ENCODE data around the gene BBS2. TPM values are rescaled to one million over a fixed set of nuclear protein-coding genes. Genes with fewer than 3 reads are reported as not detected.

The BBS2 gene
- total and polyA plus RNA-seq, 9 of the 15 experiments (the other 6 are each of a cell fraction or from before 2014, with no cell fraction given) = 4.2 to 22.7 (median 10.2) TPM

DNA sequence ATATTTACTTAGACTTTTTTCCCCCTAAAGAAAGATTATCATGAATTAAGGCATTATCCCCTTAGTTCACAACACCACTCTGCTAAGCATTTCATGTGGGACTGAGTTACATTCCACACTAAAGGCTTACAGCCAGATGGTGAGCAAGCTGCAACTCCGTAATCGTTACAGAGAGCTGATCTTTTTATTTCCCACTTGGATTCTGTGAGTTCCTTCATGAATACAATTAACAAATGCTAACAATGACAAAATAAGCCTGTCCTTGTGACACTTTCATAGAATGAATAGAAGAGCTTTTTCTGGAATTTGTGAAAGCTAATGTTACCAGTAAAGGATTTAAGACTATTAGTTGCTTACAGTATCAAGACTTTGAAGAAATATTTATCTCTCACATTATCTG, 59.7 kb downstream of the BBS2 start:
- POLR2A ChIA-PET = interaction anchor here (1.0 to 2.8 kb wide), 4 partner anchors 9 to 19 kb away, joined by 3 to 17 read pairs (median 4); partner anchors contain the start of genes NUDT21 and OGFOD1
- intact Hi-C loops (cut with micrococcal nuclease) (no loop called here), in situ Hi-C loops (cut with MboI) (no loop called here)
- FAIRE-seq (peak; percentile 60), ATAC-seq (no peak), DNase-seq (ENCODE audit: extremely low read depth in 1 of 4, low spot score in 3 of 4) (no peak)
- H3K9ac ChIP-seq (ENCODE audit: insufficient read depth in 1 of 2, low read depth in 2 of 2, low read length in 2 of 2) = no peak overlapping the region
- TF ChIP-seq ZNF589 (CRISPR knock-in tag; IDR thresholded peaks at IDR 0.05; ENCODE audit: low read depth) (no peak), MXI1 (IDR thresholded peaks at IDR 0.05; ENCODE audit: low read depth, low read length) (no peak), SMARCE1 (IDR thresholded peaks at IDR 0.05) (no peak), TGIF2 (CRISPR knock-in tag; IDR thresholded peaks at IDR 0.05) (no peak)
- TF ChIP-seq, protein P1, sequence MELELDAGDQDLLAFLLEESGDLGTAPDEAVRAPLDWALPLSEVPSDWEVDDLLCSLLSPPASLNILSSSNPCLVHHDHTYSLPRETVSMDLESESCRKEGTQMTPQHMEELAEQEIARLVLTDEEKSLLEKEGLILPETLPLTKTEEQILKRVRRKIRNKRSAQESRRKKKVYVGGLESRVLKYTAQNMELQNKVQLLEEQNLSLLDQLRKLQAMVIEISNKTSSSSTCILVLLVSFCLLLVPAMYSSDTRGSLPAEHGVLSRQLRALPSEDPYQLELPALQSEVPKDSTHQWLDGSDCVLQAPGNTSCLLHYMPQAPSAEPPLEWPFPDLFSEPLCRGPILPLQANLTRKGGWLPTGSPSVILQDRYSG (tag; conservative IDR thresholded peaks at IDR 0.05; ENCODE audit: low read depth) = no peak
- no TSS peak for BruUV-seq (replicated peaks)
- no peak overlapping the region for H3K4me2 ChIP-seq (ENCODE audit: insufficient read depth, low read length)
- no peaks in the 10 kb centered on the region for H3K27me3 ChIP-seq (ENCODE audit: control insufficient read depth in 2 of 2, insufficient read depth in 2 of 2, low read length in 2 of 2)
- H3K9me3 ChIP-seq (replicated peaks; ENCODE audit: control insufficient read depth, insufficient read depth, low read depth, low read length) = no peaks in the 10 kb centered on the region
- H3K9me1 ChIP-seq (ENCODE audit: control insufficient read depth, insufficient read depth, low read length) = no peaks in the 10 kb centered on the region
- CTCF ChIA-PET (ENCODE audit: low intra/inter-chr PET ratio) = no interaction called here
- no peak overlapping the region for H3K27ac ChIP-seq (ENCODE audit: extremely low read depth, low read depth, low read length)
- no peak overlapping the region for H3K4me3 ChIP-seq
- 0 out of 3 replicates have a peak, but pooled peaks cover 13% of the 10 kb centered on the region for H3K79me2 ChIP-seq (ENCODE audit: control insufficient read depth, insufficient read depth, low read length)
- H4K20me1 ChIP-seq (replicated peaks; ENCODE audit: control insufficient read depth, insufficient read depth, low read length) = no peaks in the 10 kb centered on the region
- 75% methylated on average over 2 of the region's 2 CpGs for WGBS (ENCODE audit: insufficient coverage, low coverage, missing lambda C conversion rate)
- peaks cover 84% of the 10 kb centered on the region for H3K36me3 ChIP-seq (ENCODE audit: control insufficient read depth, insufficient read depth, low read length)
- no peak overlapping the region for H2AFZ ChIP-seq (ENCODE audit: low read depth, low read length)
- peaks cover 4 to 22% of the 10 kb centered on the region in 2 experiments; a peak in 4 of 5 replicates for H3K4me1 ChIP-seq (replicated peaks in 1 of 2; ENCODE audit: control insufficient read depth in 2 of 2, insufficient read depth in 2 of 2, low read length in 2 of 2)

All from K562 (cell line).